ENCODE results near the gene CCDC157.

The CCDC157 gene

DNA sequence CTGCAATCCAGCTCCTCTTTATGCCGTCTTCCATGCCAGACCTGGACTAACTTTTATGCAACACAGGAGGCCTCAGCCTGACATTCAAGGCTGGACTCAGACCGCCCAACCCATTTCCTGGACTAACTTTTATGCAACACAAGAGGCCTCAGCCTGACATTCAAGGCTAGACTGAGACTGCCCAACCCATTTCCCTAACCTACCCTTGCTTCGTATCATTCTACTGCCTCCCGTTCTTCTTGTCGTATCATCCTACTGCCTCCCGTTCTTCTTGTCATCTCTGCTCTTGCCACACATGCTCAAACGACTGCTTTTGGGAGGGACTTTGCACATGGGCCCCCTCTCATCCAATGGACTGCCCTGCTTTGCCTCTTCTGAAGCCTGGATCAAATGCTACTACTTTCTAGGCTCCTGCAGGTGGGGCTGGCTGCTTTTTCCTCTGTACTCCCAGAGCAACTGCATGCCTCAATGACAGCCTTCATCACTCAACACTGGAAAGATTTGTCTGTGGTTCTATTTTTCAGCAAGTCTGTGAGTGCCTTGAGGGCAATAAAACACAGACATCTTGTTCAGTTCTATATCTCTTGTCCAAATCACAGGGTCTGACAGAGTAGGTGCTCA lies 37.9 kb upstream of the CCDC157 start:
- peak overlapping the region; percentile 18 for H3K4me3 Mint-ChIP-seq

DNA sequence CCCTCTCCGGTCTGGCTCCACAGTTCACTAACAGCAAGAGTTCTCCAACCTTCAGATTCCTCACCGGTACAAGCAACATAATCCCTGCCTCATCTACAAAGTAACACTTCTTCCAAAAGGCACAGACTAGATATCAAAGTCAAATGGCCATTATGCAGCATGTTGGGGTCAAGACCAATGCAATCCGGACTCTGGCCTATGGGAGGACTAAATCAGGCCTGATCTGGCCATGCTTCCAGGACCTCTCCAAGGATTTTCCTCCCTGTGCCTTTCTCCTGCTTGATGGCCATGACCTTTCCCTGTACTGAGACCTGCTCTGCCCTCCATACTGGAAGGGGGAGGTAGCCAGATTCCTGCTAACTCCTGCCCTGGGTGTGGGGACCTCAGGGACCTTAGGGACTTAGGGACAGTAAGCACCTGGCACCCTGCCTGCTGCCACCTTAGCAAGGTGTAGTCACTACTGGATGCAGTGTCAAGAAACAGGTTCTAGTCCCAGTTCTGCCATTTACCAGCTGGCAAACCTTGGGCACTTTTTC lies 36.7 kb upstream of the CCDC157 start:
- Mint-ChIP-seq H3K27ac (peak overlapping the region; percentile 39), H3K36me3 (ENCODE audit: low read depth) (peaks cover 55% of the 10 kb centered on the region), H3K4me3 (no peak overlapping the region), H3K27me3 (ENCODE audit: low read depth) (no peaks in the 10 kb centered on the region), H3K4me1 (ENCODE audit: low read depth) (peaks cover 73% of the 10 kb centered on the region), H3K9me3 (no peaks in the 10 kb centered on the region)
- DNase-seq (ENCODE audit: low spot score) = no peak

More for the DNA sequence above, 37.9 kb upstream of the CCDC157 start:
- Mint-ChIP-seq H3K36me3 (ENCODE audit: low read depth) (peaks cover 54% of the 10 kb centered on the region), H3K4me1 (ENCODE audit: low read depth) (peaks cover 72% of the 10 kb centered on the region), H3K9me3 (no peaks in the 10 kb centered on the region), H3K27ac (peak overlapping the region; percentile 54), H3K27me3 (ENCODE audit: low read depth) (no peaks in the 10 kb centered on the region)
- no peak for DNase-seq (ENCODE audit: low spot score)

GRCh38 chr22:30321461-30321860 lies 35.3 kb upstream of the CCDC157 start:
- Mint-ChIP-seq H3K4me3 (no peak overlapping the region), H3K36me3 (ENCODE audit: low read depth) (peaks cover 53% of the 10 kb centered on the region), H3K9me3 (no peaks in the 10 kb centered on the region), H3K27me3 (ENCODE audit: low read depth) (no peaks in the 10 kb centered on the region), H3K27ac (no peak overlapping the region), H3K4me1 (ENCODE audit: low read depth) (peaks cover 67% of the 10 kb centered on the region)
- no peak for DNase-seq (ENCODE audit: low spot score)

GRCh38 chr22:30323246-30323645 lies 33.6 kb upstream of the CCDC157 start:
- DNase-seq (ENCODE audit: low spot score) = no peak
- Mint-ChIP-seq H3K4me1 (ENCODE audit: low read depth) (peaks cover 64% of the 10 kb centered on the region), H3K36me3 (ENCODE audit: low read depth) (peaks cover 48% of the 10 kb centered on the region), H3K4me3 (peak overlapping the region; percentile 0), H3K9me3 (no peaks in the 10 kb centered on the region), H3K27me3 (ENCODE audit: low read depth) (no peaks in the 10 kb centered on the region), H3K27ac (no peak overlapping the region)

GRCh38 chr22:30324014-30324730 lies 32.6 kb upstream of the CCDC157 start:
- H3K9me3 Mint-ChIP-seq = no peaks in the 10 kb centered on the region
- peaks cover 44% of the 10 kb centered on the region for H3K36me3 Mint-ChIP-seq (ENCODE audit: low read depth)
- DNase-seq (ENCODE audit: low spot score) = peak; percentile 42
- peaks cover 56% of the 10 kb centered on the region for H3K4me1 Mint-ChIP-seq (ENCODE audit: low read depth)
- H3K27me3 Mint-ChIP-seq (ENCODE audit: low read depth) = no peaks in the 10 kb centered on the region
- H3K27ac Mint-ChIP-seq = peak overlapping the region; percentile 83
- H3K4me3 Mint-ChIP-seq = peak overlapping the region; percentile 90

DNA sequence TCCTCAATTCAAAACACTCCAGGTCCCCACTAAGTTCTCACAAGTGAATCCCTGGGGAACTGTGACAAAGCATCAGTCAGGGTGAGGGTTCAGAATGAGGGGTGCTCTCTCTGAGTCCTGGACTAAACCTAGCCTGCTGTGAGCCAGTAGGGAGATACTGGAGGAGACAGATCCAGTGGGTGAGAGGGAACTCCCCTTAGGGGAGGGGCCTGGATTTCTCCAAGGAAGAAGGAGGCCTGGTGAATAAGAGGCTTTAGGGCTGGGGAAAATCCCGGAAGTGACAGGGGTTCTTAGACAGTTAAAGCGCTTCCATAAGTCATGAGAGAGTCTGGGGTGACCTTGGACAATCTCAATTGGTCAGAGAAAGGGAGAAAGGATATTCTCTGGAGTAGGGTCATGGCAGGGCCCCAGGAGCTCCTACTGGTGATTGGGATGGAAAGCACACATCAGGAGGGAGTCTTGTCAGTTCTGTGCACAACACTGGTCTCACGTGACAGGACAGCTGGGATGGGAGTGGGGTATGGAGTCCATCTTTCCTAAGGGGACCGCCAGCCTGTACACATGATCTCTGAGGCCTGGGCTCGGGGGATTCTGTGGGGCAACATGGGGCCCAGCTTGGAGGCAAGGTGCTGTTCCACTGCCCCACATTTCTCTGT lies 31.6 kb upstream of the CCDC157 start:
- Mint-ChIP-seq H3K27me3 (ENCODE audit: low read depth) (no peaks in the 10 kb centered on the region), H3K36me3 (ENCODE audit: low read depth) (peaks cover 38% of the 10 kb centered on the region), H3K4me3 (peak overlapping the region; percentile 90), H3K4me1 (ENCODE audit: low read depth) (peaks cover 47% of the 10 kb centered on the region), H3K27ac (peak overlapping the region; percentile 83), H3K9me3 (no peaks in the 10 kb centered on the region)
- no peak for DNase-seq (ENCODE audit: low spot score)

DNA sequence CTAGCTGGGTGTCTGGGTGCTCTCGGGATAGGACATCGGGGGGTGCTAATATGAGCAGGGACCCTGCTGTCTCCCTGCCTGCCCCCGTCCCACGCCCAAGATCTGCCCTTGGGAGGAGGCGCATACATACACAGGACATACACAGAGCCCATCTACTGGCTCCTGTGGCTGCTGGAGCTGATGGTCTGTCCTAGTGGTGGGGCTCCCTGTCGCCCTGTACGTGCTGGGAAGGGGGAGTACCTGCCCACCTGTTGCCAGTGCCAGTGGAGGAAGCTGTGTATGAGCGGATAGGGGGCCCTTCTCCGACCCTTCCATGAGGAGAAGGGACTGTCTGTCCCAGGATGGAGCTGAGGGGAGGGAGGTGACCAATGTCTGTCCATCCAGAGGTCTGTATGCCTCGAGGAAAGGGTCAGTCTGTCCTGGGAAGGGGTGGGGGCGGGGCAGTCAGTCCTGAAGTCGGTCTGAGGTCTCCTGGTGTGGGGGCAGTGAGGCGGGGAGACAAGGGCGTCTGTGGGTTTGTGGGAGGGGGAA lies 31.0 kb upstream of the CCDC157 start:
- no peaks in the 10 kb centered on the region for H3K9me3 Mint-ChIP-seq
- no peak for DNase-seq (ENCODE audit: low spot score)
- H3K4me1 Mint-ChIP-seq (ENCODE audit: low read depth) = peaks cover 45% of the 10 kb centered on the region
- peak overlapping the region; percentile 83 for H3K27ac Mint-ChIP-seq
- H3K4me3 Mint-ChIP-seq = peak overlapping the region; percentile 90
- peaks cover 38% of the 10 kb centered on the region for H3K36me3 Mint-ChIP-seq (ENCODE audit: low read depth)
- no peaks in the 10 kb centered on the region for H3K27me3 Mint-ChIP-seq (ENCODE audit: low read depth)

DNA sequence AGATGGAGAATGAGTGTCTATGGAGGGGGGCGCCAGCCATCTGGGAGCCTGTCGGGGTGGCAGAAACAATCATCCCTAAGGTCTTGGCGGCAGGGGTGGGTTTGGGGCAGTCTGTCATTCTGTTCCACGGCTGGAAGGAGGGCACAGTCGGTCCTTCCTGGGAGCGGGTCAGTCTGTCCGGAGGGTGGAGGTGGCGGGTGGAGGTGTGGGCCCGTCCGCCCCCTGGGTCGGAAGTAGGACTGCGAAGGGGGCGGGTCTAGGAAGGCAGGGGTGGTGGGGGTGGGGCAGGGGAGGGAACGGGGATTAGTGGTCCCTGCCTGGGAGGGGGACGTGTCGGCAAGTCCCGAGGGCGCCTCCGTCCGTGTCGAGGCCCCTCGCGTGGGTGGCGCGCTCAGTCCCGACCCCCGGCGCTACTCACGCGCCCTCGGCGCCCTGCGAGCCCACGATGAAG lies 30.5 kb upstream of the CCDC157 start:
- H3K4me1 Mint-ChIP-seq (ENCODE audit: low read depth) = peaks cover 45% of the 10 kb centered on the region
- H3K36me3 Mint-ChIP-seq (ENCODE audit: low read depth) = peaks cover 39% of the 10 kb centered on the region
- H3K4me3 Mint-ChIP-seq = peak overlapping the region; percentile 90
- H3K9me3 Mint-ChIP-seq = no peaks in the 10 kb centered on the region
- peak; percentile 24 for DNase-seq (ENCODE audit: low spot score)
- H3K27ac Mint-ChIP-seq = peak overlapping the region; percentile 83
- H3K27me3 Mint-ChIP-seq (ENCODE audit: low read depth) = no peaks in the 10 kb centered on the region

DNA sequence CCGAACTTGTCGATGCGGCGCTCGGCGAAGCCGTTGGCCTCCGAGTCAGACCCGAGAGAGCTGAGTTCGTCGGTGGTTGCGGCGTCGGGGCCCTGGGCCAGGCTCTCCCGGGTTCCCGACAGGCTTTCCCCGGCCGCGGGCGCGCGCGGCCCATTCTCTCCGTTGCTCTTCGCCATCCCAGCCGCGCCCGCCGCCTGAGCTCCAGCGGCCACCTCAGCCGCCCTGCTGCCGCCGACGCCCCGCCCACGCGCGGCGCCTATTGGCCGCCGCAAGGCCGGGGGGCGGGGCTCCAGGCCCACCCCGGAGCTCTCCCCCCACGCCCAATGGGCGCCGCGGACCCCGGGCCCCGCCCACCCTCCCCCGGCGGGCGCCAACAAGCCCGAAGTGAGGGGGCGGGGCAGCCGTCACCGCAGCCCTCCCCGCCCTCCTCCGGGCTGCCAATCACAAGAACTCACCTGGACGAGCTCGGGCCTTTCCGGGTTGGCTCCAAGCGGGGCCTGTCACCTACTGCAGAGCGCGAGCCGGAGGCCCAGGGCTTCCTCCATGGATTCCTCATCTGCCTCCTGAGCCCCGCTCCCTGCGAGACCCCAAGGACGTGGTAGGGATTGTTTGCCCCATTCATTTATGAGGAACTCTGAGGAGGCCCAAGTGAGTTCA lies 30.0 kb upstream of the CCDC157 start, which contains the start of gene TBC1D10A:
TSS of gene TBC1D10A (minus strand) at position 236 of the 657 bp plus-strand sequence. CDS start at position 176, 60 bp downstream.
- Mint-ChIP-seq H3K27ac (peak within 1 kb of the TSS; percentile 83), H3K27me3 (ENCODE audit: low read depth) (no peaks in the 10 kb centered on the region), H3K4me1 (ENCODE audit: low read depth) (peaks cover 42% of the 10 kb centered on the region), H3K4me3 (peak within 1 kb of the TSS; percentile 90), H3K36me3 (ENCODE audit: low read depth) (peaks cover 37% of the 10 kb centered on the region), H3K9me3 (no peaks in the 10 kb centered on the region)
- DNase-seq (ENCODE audit: low spot score) = peak; percentile 91

DNA sequence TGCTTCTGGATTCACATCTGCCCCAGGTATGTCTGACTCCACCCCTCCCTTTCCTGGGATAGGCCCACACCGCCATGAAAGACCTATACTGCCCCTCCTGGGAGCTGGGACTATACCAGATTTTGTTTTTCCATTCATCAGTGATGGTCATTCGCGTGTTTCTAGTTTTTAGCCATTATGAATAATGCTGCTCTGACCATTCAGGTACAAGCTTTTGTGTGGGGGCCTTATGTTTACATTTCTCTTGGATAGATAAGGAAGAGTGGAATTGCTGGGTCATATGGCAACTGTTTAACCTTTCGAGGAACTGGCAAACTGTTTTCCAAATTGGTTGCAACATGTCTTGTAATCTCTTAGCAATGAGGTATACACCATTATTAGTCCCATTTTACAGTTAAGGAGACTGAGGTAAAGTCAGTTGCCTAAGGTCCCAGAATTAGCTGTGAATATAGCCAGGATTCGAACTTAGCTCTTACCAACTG lies 28.9 kb upstream of the CCDC157 start:
- H3K9me3 Mint-ChIP-seq = no peaks in the 10 kb centered on the region
- DNase-seq (ENCODE audit: low spot score) = no peak
- H3K4me3 Mint-ChIP-seq = peak overlapping the region; percentile 85
- H3K27me3 Mint-ChIP-seq (ENCODE audit: low read depth) = no peaks in the 10 kb centered on the region
- peaks cover 48% of the 10 kb centered on the region for H3K4me1 Mint-ChIP-seq (ENCODE audit: low read depth)
- H3K27ac Mint-ChIP-seq = peak overlapping the region; percentile 82
- peaks cover 45% of the 10 kb centered on the region for H3K36me3 Mint-ChIP-seq (ENCODE audit: low read depth)

GRCh38 chr22:30328466-30329049 lies 28.2 kb upstream of the CCDC157 start:
- H3K4me1 Mint-ChIP-seq (ENCODE audit: low read depth) = peaks cover 48% of the 10 kb centered on the region
- no peaks in the 10 kb centered on the region for H3K9me3 Mint-ChIP-seq
- peaks cover 45% of the 10 kb centered on the region for H3K36me3 Mint-ChIP-seq (ENCODE audit: low read depth)
- H3K27ac Mint-ChIP-seq = peak overlapping the region; percentile 56
- no peak for DNase-seq (ENCODE audit: low spot score)
- H3K27me3 Mint-ChIP-seq (ENCODE audit: low read depth) = no peaks in the 10 kb centered on the region
- no peak overlapping the region for H3K4me3 Mint-ChIP-seq

DNA sequence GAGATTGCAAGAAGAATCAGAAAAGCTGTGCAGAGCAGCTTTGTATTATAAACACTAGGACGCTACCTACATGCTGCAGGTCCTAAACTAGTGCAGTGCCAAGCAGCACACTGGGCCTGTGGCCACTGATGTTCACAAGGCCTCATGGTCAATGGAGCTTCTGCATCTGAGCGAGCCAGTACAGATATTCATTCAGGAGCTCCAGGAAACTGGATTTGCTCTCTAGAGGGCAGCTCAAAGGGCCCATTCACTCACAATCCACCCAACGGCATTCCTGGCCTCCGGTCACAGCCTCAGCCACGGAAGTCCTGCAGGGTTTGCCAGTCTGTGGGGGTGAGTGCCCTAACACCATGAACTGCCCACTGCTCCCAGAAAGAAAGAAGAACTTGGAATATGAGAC lies 24.3 kb upstream of the CCDC157 start:
- Mint-ChIP-seq H3K27ac (peak overlapping the region; percentile 76), H3K36me3 (ENCODE audit: low read depth) (peaks cover 67% of the 10 kb centered on the region), H3K4me3 (peak overlapping the region; percentile 61), H3K9me3 (no peaks in the 10 kb centered on the region), H3K27me3 (ENCODE audit: low read depth) (no peaks in the 10 kb centered on the region), H3K4me1 (ENCODE audit: low read depth) (peaks cover 39% of the 10 kb centered on the region)
- DNase-seq (ENCODE audit: low spot score) = no peak

Measured in T-helper 2 cell treated with Interferon-gamma antibody and Interleukin-4, amounts not matched to agents 5 μg/mL and 100 μg/mL, for 36 hours (primary cell).